AG08395 (cell line): ENCODE measurements around the gene TDRD12.
A peak's percentile ranks its signal among the peaks of the same experiment; 100 is the strongest.

Source experiments
- DNase-seq: peaks from one replicate; pipeline ENCODE4 v3.0.0; 2012; ENCODE audit warnings: mixed read lengths, low spot score

Gene TDRD12

DNA sequence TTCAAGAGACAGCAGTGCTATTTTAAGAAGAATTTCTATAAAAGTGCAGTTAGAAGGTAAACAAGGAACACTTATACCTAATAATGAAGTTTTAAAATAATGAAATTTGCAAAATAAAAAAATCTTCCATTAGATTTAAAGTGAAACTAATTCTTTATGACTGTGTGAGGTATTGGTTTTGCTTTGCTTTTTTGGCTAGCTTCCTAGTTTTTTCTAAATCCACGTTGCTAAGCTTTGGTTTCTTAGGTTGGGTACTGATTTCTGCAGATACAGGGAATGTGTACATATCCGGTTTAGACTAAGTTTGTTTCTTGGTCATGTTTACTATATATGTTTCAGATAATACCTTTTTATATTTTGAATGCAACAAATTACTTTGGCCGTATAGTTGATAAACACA, 90.2 kb downstream of the TDRD12 start:
- no peak for DNase-seq

DNA sequence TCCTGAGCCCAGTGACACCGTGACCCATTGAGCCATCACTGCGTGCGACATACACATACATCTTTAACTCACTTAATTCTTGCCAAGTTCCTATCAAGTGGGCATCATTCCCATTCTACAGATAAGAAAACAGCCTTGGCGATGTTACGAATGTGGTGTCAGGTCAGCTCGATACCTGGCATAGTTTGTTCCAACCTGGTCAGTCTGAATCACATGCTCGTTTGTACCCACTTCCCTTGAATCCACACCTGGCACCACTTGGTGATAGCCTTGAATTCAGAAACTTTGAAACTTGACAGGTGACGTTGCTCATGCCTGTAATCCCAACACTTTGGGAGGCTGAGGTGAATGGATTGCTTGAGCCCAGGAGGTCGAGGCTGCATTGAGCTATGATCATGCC, 90.9 kb downstream of the TDRD12 start:
- DNase-seq, result no peak

DNA sequence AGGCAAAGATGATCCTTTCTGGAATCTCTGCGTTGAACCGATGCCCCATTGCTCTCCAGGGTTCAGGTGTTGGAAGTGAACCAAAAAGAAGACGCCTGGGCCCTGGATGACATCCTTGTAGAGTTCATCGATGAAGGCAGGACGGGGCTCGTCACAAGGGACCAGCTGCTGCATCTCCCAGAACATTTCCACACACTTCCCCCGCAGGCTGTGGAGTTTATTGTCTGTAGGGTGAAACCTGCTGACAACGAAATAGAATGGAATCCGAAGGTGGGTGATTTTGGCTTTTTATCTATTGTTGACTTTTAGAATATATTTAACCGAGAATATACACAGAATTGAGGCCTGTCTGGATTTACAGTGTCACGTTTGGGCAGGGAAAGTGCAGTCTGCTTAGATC, 91.6 kb downstream of the TDRD12 start:
- DNase-seq, result no peak

DNA sequence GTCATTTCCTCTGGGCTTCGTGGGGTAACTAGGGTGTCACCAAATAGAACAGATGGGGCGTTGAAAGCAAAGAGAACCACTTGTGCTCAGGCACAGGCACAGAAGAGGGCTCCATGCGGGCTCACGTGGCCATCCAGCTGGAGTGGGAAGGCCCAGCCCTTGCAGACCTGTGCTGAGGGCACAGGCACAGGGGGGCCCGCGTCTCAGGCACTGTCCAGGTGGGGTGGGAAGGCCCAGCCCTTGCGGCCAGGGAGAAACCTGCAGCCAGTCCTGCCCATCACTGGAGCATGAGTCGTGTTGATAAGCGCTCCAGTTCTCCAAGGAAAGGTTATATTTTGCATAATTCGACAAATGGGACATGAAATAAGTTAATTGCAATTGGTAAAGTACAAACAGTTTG, 92.5 kb downstream of the TDRD12 start:
- no peak for DNase-seq

DNA sequence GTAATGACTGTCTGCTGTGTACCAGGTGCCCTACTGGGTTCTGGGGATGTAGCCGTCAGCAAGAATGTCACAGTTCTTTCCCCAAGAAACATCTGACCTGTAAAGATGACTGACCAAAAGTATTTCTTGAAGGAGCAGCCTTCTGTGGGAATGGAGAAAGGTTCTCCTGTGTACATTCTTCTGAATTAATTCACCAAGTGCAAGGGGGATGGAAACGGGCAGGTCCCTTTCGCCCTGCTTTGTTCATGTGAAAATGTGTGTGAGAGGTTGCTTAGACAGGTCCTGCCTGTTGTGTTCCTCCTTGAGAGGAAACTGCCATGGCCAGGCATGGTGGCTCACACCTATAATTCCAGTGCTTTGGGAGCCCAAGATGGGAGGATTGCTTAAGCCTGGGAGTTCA, 93.0 kb downstream of the TDRD12 start:
- DNase-seq, result no peak

DNA sequence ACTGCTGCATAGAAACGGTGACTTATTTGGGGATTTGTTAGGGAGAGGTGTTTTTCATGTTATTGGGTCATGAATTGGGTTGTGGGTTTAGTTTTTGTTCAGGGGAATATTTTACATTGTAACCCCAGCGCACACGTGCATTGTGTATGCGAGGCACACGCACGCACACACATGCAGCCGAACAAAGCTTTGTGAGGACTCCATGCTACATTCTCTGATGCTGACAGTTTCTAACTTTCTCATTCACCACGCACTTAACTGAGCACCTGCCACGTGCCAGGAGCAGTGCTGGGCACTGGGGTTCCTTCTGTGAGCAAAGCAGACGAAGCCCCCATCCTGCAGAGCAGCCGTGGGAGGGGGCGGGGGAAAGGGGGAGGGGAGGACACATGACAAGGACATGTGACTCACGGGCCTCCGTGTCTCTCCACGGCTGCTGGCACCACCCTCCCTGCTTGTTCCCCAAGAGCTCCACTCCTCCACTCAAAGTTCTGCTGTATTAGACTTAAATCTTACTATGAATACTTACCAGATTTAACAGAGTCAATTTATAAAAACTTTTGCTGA, 94.4 kb downstream of the TDRD12 start:
- no peak for DNase-seq

DNA sequence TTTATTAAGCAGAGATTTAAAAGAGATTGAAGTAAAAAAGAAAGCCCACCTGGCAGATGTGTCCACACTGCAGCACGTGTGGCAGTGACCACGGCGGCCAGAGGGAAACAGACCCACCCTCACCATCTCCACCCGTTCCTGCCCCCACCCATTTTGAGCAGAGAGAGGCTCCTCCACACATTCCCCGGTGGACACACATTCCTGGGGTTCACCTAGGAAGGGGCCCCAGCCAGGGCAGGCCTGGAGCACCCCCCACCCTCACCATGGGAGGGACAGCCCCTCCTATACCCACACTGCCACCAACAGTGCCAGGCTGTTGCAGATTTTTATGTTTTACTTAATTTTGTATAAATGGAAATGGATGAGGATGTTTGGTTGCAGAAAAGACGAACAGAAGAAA, 95.1 kb downstream of the TDRD12 start:
- DNase-seq, result no peak

DNA sequence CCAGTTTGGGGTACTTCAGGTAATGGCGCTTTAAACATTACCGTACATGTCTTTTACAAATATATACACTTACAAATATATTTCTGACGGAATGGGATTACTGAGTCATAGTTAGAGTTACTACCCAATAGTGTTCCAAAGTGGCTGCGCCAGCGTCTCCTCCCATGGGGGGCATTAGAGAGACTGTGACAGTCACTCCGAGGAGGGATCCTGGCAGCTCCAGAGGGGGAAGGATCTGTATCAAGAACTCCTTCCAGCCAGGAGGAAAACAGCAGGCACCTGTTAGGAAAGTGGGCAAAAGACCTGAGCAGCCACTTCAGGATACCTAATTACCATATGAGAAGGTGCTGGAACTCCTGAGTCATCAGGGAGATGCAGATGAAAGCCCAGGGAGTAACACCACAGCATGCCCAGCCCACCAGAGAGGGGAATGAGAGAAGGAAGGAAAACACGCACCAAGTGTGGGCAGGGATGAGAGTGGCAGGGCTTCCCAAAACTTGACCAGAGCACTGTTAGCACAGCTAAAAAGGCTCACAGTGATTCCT, 97.1 kb downstream of the TDRD12 start:
- no peak for DNase-seq

DNA sequence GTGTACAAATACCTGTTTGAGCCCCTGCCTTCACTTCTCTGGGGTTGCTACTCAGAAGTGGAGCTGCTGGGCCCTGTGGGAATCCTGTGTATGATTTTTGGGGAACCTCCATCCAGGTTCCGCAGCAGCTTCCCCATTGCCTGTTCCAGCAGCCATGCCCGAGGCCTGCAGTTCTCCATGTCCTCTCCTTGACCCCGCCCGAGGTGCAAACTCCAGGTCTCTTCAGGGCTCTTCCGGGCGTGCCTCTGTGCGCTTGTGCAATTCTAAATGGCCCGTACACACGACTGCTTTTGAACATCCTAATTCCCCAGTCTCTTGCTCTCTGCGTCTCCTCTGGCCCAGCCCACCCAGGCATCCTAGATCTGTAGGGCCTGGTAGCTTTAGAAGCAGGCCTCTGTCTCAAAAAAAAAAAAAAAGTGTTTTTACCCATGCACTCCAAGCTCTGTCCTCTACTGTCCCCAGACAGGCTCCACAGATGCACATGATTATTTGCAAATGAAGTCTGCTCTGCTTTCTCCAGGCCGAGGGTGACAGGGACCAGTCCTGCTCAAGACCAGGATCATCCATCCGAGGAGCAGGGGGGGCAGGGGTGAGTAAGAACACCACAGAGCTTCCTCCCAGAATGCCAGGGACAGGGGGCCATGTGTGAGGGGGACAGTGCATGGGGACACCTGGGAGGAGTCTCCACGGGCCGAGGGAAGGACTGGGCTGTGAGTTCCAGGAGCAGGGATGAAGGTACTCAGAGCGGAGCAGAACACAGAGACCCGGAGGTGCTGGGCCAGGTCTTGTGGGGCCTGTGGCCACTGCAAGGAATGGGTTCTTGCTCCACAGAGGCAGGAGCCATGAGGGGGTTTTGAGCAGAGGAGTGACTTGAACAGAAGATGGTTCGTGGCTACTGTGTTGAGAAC, 98.3 kb downstream of the TDRD12 start:
- no peak for DNase-seq

DNA sequence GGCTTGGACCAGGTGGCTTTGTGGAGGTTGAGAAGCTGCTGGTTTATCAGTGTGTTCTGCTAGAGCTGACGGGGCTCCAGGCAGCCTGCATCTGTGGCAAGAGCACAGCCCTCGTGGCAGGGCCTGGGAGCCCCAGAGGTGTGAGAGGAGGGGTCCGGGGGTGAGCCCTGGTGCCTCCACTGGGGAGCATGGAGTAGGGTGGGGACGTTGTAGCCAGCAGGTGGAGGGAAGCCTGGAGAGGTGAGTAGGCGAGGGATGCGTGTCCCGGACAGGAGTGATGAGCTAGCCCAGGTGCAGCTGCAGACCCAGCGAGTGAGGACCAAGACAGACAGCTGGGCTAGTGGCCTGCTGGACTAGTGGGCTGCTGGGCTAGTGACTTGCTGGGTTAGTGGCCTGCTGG, 99.0 kb downstream of the TDRD12 start:
- no peak for DNase-seq

DNA sequence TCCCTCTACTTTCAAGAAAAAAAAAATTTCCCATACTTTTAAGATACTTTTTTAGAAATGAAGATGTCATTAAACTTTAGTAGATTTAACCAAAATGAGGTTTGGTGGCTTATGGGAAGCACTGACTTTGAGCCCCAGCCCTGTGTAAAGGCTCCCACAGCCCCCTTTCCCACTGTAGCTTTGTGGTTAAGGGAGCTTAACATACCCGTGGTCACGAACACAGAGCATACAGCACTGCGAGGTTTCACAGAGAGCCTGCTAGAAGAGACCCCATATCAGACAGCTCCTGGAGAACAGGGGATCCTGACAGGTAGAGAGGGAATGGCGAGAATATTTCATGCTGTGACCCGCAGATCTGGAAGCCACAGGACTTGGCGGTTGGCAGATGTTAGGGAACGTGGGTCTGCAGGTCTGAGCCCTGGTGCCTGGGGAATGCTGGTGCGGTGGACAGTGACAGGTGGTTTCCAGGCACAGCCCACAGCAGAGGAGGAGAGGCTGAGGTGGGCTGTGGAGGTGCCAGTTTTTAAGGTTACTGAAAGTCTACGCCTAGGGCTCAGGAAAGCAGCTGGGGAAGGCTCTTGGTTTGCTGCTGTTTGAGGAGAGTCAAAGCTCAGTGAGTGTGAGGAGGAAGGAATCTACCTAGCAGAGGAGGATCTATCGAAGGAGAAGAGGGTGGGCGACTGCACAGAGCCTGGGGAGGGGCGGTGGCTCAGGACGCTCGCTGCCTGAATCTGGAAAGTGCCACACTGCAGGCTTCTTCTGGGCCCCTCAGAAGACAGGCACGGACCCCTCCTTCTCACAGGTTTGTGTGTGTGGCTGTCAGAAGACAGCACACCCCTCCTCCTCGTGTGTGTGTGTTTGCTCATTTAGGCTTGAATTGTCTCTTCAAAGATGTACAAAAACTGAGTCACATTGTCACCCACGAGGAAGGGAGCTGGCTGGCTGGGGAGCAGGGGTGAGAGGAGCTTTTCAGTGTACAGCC, 100.1 kb downstream of the TDRD12 start:
- DNase-seq, result no peak

DNA sequence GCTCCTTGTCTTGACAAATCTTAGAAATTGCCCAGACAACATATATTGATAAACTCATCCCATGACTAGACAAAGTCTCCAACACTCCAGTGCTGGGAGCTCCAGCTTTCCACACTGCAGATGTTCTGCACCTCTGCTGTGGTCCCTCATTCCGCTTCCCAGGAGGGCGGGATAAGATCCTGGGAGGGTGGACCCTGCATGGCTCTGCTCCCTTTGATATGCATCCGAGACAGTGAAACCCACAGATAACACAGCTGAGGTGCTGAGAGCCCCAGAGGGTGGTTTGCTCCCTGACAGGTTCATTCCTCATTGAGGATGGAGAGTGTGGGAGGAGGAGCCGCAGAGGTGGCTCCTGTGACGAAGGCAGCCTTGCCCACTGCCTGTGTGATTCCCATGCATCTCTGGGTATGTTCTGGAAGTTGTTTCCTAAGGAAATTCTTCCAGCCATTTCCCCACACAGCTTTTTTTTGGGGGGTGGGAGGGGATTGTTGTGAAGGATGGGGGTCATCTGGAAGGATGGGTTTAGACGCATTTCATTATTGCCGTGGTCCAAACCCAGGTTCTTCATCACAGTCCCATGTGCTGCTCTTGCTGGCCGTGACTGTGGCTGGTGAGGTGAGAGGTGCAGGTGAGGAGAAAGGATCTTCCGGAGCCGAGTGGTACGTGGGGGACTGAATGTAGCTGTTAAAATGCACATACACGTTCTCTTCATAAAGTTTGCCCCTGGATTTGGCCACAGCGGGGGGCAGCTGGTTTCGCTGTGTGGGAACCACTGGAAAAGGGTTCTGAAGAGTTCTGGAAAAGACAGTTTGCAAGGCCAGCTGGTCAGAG, 103.6 kb downstream of the TDRD12 start:
- DNase-seq, result no peak

DNA sequence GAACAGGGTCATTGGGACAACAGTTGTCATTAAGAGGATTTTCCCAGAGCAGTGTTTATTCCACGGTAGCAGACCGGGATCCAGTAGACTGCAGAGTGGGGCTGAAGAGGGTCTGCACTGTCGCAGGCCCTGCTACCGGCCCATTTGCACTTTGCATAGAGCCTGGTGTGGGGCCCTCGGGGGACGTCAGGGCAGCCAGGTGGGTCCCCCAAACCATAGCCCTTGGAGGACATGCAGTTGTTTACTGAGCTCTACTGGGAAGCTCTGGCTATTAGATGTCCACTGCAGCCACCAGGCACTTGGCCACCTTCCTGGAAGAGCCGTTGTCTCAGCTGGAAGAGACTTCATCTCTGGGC, 104.2 kb downstream of the TDRD12 start:
- DNase-seq, result no peak

DNA sequence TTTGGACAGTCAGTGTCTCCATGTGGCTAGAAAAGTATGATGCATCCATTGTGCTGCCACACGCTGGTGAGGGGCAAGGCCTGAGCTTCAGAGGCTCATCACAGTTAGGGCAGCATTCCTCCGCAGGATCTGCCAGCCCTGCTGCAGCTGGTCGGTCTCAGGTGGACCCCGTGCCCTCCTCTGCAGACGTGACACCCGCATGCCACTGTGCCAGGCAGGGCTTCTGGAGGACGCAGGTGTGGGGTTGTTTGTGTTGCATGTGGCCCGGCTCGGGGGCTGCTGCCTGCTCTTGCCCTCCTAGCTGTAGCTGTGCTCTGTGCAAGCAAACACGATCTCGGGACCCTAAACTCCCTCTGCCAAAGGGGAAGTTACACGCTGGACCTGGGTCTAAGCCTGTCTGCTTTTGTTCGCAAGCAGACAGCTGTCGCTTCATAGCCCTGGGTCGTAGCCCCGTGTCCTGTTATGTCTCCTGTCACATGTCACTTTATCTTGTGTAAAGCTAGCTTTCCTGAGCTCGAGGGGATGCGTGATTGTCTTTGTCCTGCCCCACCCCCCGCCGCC, 104.7 kb downstream of the TDRD12 start:
- DNase-seq, result no peak

DNA sequence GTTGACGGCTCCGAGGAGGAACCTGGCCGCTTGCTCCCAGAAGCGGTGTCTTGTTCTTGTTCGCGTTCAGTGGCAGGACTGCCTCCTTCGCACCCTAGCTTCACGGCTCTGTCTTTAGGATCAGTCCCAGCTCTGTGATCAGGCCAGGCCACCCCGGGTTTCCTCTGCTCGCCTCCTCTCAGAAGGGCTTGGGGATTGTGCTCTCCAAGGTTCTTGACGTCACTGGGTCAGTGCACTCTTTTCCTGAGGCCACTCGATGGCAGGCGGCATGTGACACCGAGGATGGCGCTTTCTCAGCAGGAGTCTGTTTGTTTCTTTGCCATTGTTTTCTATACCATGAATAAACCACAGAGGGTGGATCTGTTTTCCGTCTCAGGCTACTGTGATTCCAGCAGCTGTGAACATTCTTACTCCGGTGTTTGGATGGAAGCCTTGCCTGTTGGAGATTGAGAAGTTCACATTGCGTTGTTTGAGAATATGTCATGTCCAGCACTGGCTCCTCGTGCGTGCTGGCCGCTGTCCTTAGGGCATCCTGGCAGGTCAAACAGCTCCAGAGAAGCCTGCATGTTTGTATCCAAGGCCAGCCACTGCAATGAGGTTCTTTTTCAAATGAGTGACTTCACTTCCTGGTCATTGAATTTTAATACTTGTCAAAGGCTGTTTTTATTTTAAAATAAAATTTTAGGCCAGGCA, 105.5 kb downstream of the TDRD12 start:
- no peak for DNase-seq

DNA sequence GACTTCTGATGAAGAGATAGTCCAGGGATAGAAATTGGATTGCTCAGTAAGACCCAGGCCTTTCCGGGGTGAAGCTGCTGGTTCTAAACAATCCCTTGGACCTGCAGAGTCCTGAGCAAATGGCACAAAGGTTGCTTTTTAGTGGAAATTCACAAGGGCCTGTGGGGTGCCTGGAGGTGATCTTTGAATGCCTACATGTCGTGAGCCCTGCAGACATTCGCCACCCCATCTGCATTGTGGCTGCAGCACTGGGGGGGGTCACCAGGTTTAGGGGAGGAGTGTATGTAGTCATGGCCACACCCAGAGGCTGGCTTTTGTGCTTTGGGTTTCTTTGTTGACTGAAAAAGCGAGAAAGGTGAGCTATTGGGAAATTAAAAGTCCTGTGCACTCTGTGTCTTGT, 108.6 kb downstream of the TDRD12 start:
- DNase-seq, result no peak

DNA sequence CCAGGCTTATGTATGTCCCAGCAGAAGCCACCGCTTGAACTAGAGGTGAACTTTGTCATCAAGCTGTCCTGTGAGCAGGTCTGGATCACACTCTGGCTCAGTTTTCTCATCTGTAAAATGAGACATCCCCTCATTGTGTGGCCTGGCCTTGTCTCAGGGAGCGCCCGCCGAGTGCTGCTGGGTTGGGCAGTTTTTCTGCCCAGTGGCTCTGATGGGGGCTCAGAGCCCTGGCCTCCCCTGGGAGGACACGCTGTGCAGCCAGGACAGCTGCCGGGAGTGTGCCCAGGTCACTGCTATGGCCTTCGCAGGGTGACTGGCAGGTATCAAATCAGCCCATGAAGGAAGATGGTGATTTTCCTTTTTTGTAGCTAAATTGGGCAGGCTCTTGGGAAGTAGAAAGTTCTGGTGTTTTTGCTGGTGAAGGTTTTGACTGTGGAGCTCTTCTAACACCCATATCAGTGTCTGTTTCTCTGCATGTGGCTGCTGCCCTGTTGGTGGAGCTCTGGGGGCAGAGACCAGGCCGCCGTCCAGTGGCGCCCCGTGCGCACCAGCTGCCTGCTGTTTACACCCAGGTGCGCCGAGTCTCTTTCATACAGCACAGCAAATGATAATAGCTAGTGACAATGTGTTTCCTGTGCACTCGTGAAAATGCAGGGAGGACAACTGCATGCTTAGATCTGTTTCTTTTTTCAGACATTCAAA, 109.2 kb downstream of the TDRD12 start:
- DNase-seq, result no peak

DNA sequence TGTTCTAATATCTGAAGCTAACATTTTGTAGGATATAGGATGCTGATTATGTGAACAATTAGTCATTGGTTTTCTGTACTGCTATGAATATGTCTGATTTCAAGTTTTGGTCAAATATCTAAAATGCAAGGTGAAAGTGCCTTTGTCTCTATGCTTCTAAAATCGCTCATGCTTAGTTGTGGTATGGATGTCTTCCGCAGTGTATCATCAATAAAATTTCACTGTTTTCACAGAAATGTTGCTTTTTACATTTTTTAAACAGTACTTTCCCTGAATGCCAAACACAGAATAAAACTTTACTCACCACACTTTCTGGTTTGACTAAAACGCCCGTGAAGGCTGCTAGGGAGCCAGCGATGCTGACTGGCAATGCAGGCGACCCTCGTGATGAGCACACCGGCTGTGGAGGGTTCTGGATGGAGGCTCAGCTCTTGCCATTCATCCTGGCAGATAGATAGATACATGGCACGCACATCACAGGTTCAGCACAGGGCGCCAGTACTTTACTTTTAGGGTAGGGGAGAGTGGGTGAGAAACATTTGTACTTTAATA, 109.9 kb downstream of the TDRD12 start:
- DNase-seq, result no peak

DNA sequence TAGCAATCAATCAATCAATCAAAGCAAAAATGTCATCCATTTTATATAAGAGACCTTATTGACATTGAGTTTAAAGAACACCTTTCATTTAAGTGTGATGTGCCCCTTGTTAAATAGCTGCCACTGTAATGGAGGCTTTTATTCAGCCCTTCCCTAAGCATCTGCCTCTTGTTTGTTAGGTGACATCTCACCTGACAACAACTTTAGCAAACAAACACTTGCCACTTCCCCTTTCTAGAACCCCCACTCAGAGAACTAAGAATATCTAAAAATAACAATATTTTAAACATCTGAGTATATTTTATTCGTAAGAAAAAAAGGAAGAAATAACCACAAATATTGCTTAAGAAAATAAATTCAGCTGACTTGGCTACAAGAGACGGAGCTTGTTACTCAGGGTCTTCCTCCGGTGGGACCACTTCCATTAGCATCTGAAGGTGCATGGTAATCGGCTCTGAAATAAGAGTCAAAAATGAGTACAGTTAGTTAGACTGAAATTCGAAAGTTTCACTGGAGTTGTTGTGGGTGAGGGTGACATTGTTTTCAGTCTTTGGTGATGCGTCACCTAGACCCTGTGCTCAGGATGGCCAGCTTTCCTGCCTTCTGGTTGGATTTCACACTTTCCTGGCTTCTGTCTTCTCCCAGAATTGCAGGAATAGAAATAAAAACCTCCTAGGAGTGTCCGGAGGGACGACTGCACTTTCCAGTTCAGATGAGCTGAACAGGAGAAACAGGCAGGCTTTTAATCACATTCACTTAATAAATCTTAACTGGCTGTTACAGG, 110.9 kb downstream of the TDRD12 start:
- DNase-seq, result peak; percentile 63
